MCF 10A (cell line): Measurements from ENCODE around the gene KLRF1. TPM values are rescaled to one million over a fixed set of nuclear protein-coding genes. Genes with fewer than 3 reads are reported as not detected.
A peak's percentile ranks its signal among the peaks of the same experiment; 100 is the strongest.

ENCODE experiments used
- Bru-seq: library from RNA; stranded (reverse); fragments of 400-500 nt; gene quantifications from one replicate; lab custom pipeline; 2021; lab: Mats Ljungman, UMichigan
- BruChase-seq, 2 experiments: library from RNA; stranded (reverse); fragments of 400-500 nt; gene quantifications; one replicate each; lab custom pipeline; 2021; lab: Mats Ljungman, UMichigan
- BruUV-seq: library from RNA; stranded (reverse); fragments of 400-500 nt; replicated peaks from 2 replicates; lab custom pipeline; 2021; lab: Mats Ljungman, UMichigan
- CTCF ChIA-PET: fragments of 300-600 bp; sonication (Branson Sonifier 250); formaldehyde crosslinking; extraction: SDS; loops from one replicate; lab custom pipeline; 2021; ENCODE audit warnings: antibody characterized with exemption, inconsistent platforms; lab: Yijun Ruan, JAX
- POLR2A ChIA-PET: fragments of 300-600, 350-650 bp; sonication (Branson Sonifier 250); formaldehyde crosslinking; extraction: SDS; loops from one replicate; lab custom pipeline; 2020; ENCODE audit warnings: antibody characterized with exemption, inconsistent platforms; lab: Yijun Ruan, JAX
- DNase-seq: peaks from one replicate; pipeline ENCODE4 v3.0.0-alpha.2; 2018; ENCODE audit not compliant: unreplicated experiment
- H3K27ac Mint-ChIP-seq: one replicate; pipeline ENCODE4 v1.8.0; 2022; ENCODE audit warnings: mild to moderate bottlenecking, low read depth, mixed read lengths; ENCODE audit not compliant: unreplicated experiment
- H3K27me3 Mint-ChIP-seq: one replicate; pipeline ENCODE4 v1.8.0; 2022; ENCODE audit warnings: mixed read lengths; ENCODE audit not compliant: insufficient read depth, unreplicated experiment
- H3K36me3 Mint-ChIP-seq: one replicate; pipeline ENCODE4 v1.8.0; 2022; ENCODE audit warnings: mild to moderate bottlenecking, moderate library complexity, mixed read lengths; ENCODE audit not compliant: insufficient read depth, unreplicated experiment
- H3K4me1 Mint-ChIP-seq: one replicate; pipeline ENCODE4 v1.8.0; 2022; ENCODE audit warnings: mixed read lengths; ENCODE audit not compliant: insufficient read depth, unreplicated experiment
- H3K4me3 Mint-ChIP-seq: one replicate; pipeline ENCODE4 v1.8.0; 2022; ENCODE audit warnings: mild to moderate bottlenecking, moderate library complexity, mixed read lengths; ENCODE audit not compliant: unreplicated experiment
- H3K9me3 Mint-ChIP-seq: one replicate; pipeline ENCODE4 v1.8.0; 2022; ENCODE audit warnings: mixed read lengths; ENCODE audit not compliant: unreplicated experiment
- CTCF ChIP-seq: fragments of 200-600 bp; IDR thresholded peaks from one replicate; pipeline ENCODE4 v1.8.0; 2022; ENCODE audit warnings: antibody characterized with exemption, mild to moderate bottlenecking; ENCODE audit not compliant: unreplicated experiment
- intact Hi-C: fragments of 100-400 bp; cut with micrococcal nuclease; formaldehyde crosslinking; loops from 2 replicates; pipeline ENCODE4 v1.14.1; 2022
- long read RNA-seq: library from polyadenylated mRNA; stranded (forward); transcript quantifications from one replicate; pipeline ENCODE4 v2.0.0, GENCODE V29; 2022
- total RNA-seq: library from RNA; stranded (reverse); gene quantifications from 2 replicates; pipeline ENCODE4 v1.2.3, GENCODE V29; 2022

The KLRF1 gene, protein sequence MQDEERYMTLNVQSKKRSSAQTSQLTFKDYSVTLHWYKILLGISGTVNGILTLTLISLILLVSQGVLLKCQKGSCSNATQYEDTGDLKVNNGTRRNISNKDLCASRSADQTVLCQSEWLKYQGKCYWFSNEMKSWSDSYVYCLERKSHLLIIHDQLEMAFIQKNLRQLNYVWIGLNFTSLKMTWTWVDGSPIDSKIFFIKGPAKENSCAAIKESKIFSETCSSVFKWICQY
- not detected in 2 replicates for total RNA-seq
- percentile 11 among the genes with signal in this experiment for Bru-seq, nascent RNA
- BruChase-seq, experiment 1, labeled RNA remaining after a 6-hour chase = percentile 30 among the genes with signal in this experiment
- percentile 25 among the genes with signal in this experiment for BruChase-seq, experiment 2, labeled RNA remaining after a 2-hour chase
- long read RNA-seq = 0 reads

- ChIA-PET CTCF (no interaction called here), POLR2A (no interaction called here)
- BruUV-seq = no TSS peak
- Mint-ChIP-seq H3K4me1 (no peaks in the 10 kb centered on the region), H3K4me3 (no peak within 1 kb of the TSS), H3K27ac (no peak within 1 kb of the TSS), H3K9me3 (no peaks in the 10 kb centered on the region), H3K36me3 (no peaks in the 10 kb centered on the region), H3K27me3 (no peaks in the 10 kb centered on the region)
- intact Hi-C loops = no loop called here
- no peak for DNase-seq
- no peak for TF ChIP-seq CTCF
These were observed at the start of gene KLRF1 for GRCh38 chr12:9827209-9827888. KLRF1 (plus strand) TSS chr12:9827481; CDS start chr12:9827545, 64 bp downstream.

DNA sequence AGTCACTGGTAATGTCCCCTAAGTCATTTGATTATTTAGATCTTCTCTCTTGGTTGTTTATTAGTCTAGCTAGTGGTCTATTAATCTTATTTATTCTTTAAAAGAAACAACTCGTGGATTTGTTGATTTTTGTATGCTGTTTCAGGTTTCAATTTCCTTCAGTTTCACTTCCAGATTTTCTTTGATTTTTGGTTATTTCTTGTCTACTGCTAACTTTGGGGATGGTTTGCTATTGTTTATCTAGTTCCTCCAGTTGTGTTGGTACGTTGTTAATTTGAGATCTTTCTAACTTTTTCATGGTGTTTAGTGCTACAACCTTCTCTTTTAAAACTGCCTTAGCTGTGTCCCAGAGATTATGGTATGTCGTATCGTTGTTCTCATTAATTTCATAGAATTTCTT is 48.1 kb upstream of the KLRF1 start:
- H3K4me1 Mint-ChIP-seq = no peaks in the 10 kb centered on the region
- POLR2A ChIA-PET = interaction anchor here (0.6 kb wide), 1 partner anchor 543 kb away, joined by 3 read pairs; no protein-coding TSS in a partner anchor
- no peaks in the 10 kb centered on the region for H3K9me3 Mint-ChIP-seq
- intact Hi-C loops = no loop called here
- peaks cover 33% of the 10 kb centered on the region for H3K27me3 Mint-ChIP-seq
- CTCF ChIA-PET = interaction anchor here (0.7 kb wide), 1 partner anchor 159 kb away, joined by 5 read pairs; no protein-coding TSS in a partner anchor
- H3K36me3 Mint-ChIP-seq = no peaks in the 10 kb centered on the region
- TF ChIP-seq CTCF = no peak
- BruUV-seq = no TSS peak
- H3K4me3 Mint-ChIP-seq = no peak overlapping the region
- DNase-seq = no peak
- no peak overlapping the region for H3K27ac Mint-ChIP-seq

DNA sequence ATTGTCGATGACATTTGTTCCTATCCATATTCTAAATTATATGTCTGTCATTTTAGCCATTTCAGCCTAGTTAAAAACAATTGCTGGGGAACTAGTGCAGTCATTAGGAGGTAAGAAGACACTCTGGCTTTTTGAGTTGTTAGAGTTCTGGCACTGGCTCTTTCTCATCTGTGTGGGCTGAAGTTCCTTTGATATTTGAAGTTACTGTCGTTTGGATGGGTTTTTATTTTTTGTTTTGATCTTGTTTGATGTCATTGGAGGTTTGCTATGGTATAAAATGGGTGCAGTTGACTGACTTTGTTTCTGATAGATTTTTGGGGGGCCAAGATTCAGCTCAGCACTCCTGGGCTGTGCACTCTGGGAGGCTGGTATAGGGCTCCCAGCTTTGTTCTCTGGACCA is 45.9 kb upstream of the KLRF1 start:
- H3K4me3 Mint-ChIP-seq = no peak overlapping the region
- H3K9me3 Mint-ChIP-seq = no peaks in the 10 kb centered on the region
- BruUV-seq = no TSS peak
- CTCF ChIA-PET = interaction anchor here (0.9 to 1.1 kb wide), 2 partner anchors 13 to 30 kb away, joined by 3 read pairs; no protein-coding TSS in a partner anchor
- intact Hi-C loops = no loop called here
- no peaks in the 10 kb centered on the region for H3K36me3 Mint-ChIP-seq
- DNase-seq = no peak
- no peak overlapping the region for H3K27ac Mint-ChIP-seq
- POLR2A ChIA-PET = no interaction called here
- H3K4me1 Mint-ChIP-seq = no peaks in the 10 kb centered on the region
- H3K27me3 Mint-ChIP-seq = peaks cover 36% of the 10 kb centered on the region
- TF ChIP-seq CTCF = no peak
